Parathyroid adenoma (tissue), 2 donors: ENCODE measurements around the gene CCDC187.

Experiments
- H2AFZ ChIP-seq: fragments of 300-600 bp; sonication (generic); one replicate; pipeline ENCODE4 v1.7.0; 2017; ENCODE audit warnings: antibody characterized with exemption, mild to moderate bottlenecking
- H3K27ac ChIP-seq: fragments of 300-600 bp; sonication (generic); one replicate; pipeline ENCODE4 v1.7.0; 2017
- H3K27me3 ChIP-seq: fragments of 300-600 bp; sonication (generic); one replicate; pipeline ENCODE4 v1.7.0; 2017; ENCODE audit warnings: low read length; ENCODE audit not compliant: control insufficient read depth, insufficient read depth
- H3K36me3 ChIP-seq: fragments of 300-600 bp; sonication (generic); one replicate; pipeline ENCODE4 v1.7.0; 2017; ENCODE audit warnings: low read length; ENCODE audit not compliant: control insufficient read depth, insufficient read depth
- H3K4me1 ChIP-seq: fragments of 300-600 bp; sonication (generic); one replicate; pipeline ENCODE4 v1.7.0; 2017; ENCODE audit warnings: control low read depth
- H3K4me2 ChIP-seq: fragments of 300-600 bp; sonication (generic); one replicate; pipeline ENCODE4 v1.7.0; 2017; ENCODE audit warnings: low read length
- H3K4me3 ChIP-seq: fragments of 300-600 bp; sonication (generic); one replicate; pipeline ENCODE4 v1.7.0; 2017; ENCODE audit warnings: low read depth, low read length
- H3K79me2 ChIP-seq: fragments of 300-600 bp; sonication (generic); one replicate; pipeline ENCODE4 v1.7.0; 2017; ENCODE audit warnings: control low read depth
- H3K9ac ChIP-seq: fragments of 300-600 bp; sonication (generic); one replicate; pipeline ENCODE4 v1.7.0; 2017; ENCODE audit warnings: mild to moderate bottlenecking
- H3K9me3 ChIP-seq: fragments of 300-600 bp; sonication (generic); one replicate; pipeline ENCODE4 v1.7.0; 2017; ENCODE audit warnings: low read length; ENCODE audit not compliant: control insufficient read depth
- TF ChIP-seq, protein P1 (sequence below): fragments of 300-600 bp; sonication (generic); IDR thresholded peaks from one replicate; pipeline ENCODE4 v1.7.0; 2017; ENCODE audit warnings: antibody characterized with exemption, mild to moderate bottlenecking
- donor health status: primary hyperparathyroidism.

CCDC187 gene

DNA sequence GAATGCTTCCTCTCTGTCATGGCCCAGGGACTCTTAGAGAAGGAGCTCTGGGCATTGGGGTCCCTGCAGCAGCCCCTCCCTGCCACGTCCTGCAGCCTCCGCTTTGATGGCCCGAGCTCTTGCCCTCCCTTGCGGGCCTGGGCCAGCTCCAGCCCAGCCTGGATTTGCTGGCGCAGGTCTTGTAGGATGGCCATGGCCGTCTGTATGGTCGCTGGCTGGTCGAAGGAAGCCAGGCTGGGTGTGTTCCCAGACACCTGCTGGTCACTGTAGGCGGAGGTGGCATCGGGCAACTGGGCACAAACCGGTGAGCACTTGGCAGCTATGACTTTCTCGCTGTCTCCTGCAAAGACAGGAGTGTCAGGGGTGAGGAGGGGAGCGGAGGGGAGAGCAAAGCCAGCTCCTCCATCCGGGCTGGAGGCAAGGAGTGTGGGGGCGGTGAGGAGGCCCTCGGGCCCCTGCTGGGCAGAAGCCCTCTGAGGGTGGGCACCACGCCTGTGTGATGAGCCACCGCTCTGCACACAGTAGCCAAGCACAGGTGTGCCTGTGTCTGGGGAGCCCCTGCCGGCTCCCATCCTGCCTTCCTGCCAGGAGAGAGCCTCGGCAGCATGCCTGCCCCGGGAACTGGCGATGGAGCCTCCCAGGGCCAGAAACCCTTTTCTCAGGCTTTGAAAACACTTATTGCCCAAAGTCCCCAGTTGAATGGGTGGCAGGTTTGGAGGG is 12.4 kb downstream of the CCDC187 start:
- Histone ChIP-seq H3K79me2 (no peaks in the 10 kb centered on the region), H3K4me2 (no peak overlapping the region), H3K36me3 (no peaks in the 10 kb centered on the region), H3K4me1 (no peaks in the 10 kb centered on the region), H3K9me3 (no peaks in the 10 kb centered on the region), H3K27me3 (no peaks in the 10 kb centered on the region), H3K4me3 (no peak overlapping the region), H3K9ac (no peak overlapping the region), H2AFZ (no peak overlapping the region), H3K27ac (no peak overlapping the region)
- TF ChIP-seq, protein P1, sequence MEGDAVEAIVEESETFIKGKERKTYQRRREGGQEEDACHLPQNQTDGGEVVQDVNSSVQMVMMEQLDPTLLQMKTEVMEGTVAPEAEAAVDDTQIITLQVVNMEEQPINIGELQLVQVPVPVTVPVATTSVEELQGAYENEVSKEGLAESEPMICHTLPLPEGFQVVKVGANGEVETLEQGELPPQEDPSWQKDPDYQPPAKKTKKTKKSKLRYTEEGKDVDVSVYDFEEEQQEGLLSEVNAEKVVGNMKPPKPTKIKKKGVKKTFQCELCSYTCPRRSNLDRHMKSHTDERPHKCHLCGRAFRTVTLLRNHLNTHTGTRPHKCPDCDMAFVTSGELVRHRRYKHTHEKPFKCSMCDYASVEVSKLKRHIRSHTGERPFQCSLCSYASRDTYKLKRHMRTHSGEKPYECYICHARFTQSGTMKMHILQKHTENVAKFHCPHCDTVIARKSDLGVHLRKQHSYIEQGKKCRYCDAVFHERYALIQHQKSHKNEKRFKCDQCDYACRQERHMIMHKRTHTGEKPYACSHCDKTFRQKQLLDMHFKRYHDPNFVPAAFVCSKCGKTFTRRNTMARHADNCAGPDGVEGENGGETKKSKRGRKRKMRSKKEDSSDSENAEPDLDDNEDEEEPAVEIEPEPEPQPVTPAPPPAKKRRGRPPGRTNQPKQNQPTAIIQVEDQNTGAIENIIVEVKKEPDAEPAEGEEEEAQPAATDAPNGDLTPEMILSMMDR, result no peak

DNA sequence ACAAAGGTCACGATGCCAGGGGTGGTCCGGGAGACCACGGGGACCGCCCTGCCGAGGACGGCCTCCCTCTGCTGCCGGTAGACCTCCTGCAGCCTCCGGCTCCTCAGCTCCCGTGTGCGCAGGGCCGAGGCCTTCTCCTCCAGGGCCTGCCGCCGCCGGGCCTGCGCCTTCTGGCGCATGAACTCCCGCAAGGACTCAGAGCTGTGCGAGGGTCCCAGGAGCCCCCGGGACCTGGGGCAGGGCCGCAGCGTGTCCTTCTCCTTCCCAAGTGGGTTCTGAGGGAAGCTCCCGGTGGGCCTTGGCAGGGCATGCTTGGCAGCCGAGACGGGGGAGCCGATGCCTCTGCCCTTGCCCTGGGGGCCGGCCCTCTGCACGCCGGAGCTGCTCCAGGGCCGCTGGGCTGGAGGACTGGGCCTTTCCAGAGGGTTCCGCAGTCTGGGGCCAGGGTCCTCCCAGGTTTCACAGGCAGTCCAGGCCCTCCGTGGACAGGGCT is 13.3 kb downstream of the CCDC187 start:
- H3K27ac ChIP-seq, result no peak overlapping the region
- H3K4me2 ChIP-seq, result no peak overlapping the region
- no peaks in the 10 kb centered on the region for H3K4me1 ChIP-seq
- no peak overlapping the region for H3K4me3 ChIP-seq
- H3K36me3 ChIP-seq, result no peaks in the 10 kb centered on the region
- no peak overlapping the region for H2AFZ ChIP-seq
- H3K27me3 ChIP-seq, result no peaks in the 10 kb centered on the region
- TF ChIP-seq, protein P1, result no peak
- no peaks in the 10 kb centered on the region for H3K79me2 ChIP-seq
- no peak overlapping the region for H3K9ac ChIP-seq
- no peaks in the 10 kb centered on the region for H3K9me3 ChIP-seq

DNA sequence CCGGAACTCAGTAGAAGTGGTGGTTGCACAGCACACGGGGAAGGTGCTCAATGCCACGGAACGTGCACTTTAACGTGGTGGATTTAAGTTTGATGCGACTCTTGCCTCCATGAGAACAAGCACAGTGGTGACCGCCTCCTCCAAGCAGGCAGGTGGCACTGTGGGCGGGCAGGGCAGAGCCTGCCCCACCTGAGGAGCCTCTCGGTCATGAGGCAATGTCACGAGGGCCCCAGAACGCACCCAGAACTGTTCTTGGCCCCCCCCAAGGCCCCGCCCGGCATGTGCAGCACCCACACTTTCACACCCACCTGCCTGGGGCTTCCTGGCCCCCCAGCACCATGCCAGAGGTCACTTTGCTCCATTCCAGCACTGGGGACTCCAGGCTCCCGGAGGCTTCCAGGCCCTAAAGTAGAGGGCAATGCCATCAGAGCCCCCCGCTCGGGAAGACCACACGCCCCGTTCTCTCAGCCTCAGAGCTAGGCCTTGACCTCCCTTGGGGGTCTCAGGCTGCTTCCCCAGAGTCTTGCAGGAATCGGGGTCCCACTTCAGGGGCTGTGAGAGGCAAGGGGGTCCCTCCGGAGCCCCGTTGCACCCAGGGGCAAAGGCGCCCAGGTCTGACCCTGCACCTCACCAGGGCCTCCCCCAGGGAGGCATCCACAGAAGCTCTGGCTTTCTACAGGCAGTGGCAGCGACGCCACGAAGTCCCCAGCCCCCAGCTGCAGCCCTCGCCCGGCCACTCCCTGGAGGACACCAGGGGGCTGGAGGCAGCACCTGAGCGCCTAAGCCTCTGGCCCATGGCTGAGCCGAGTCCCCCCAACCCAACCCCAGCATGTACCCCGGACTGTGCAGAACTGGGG is 14.0 kb downstream of the CCDC187 start:
- Histone ChIP-seq H3K9ac (no peak overlapping the region), H3K4me1 (no peaks in the 10 kb centered on the region), H3K27me3 (no peaks in the 10 kb centered on the region), H3K4me3 (no peak overlapping the region), H3K9me3 (no peaks in the 10 kb centered on the region), H3K27ac (no peak overlapping the region), H3K79me2 (no peaks in the 10 kb centered on the region), H3K36me3 (no peaks in the 10 kb centered on the region), H3K4me2 (no peak overlapping the region), H2AFZ (no peak overlapping the region)
- TF ChIP-seq, protein P1, result no peak

DNA sequence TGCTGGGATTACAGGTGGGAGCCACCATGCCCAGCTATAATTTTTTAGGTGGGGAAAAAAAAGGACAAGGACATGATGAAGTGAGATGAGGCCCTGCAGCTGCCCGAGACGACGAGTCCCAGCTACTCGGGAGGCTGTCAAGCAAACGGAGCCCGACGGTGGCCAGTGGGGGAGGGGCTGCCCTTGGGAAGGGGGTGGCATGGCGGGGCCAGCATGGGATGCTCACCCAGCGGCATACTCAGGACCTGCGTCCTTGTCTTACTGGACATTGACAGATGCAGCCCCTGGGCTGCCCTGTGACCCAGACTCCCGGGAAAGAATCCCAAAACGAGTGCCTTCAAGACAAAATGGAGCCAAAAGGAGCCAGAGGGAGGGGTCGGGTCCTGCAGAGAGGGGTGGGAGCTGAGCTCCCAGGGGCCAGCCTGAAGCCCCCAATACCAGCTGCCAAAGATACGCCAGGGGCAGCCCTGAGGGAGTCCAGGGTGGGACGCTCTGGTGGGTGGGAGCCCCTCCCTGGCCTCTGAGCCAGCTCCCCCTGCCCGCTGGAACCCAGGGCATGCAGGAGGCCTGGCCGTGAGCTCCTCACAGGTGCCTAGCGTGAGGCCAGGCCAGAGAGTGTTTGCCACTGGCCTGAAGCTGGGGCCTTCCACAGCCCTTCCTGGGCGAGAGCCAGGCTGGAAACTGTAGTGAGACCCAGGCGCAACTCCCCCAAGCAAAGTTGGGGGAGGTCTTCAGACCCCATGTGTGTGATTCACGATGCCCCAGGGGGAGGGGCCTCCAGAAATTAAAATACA is 15.7 kb downstream of the CCDC187 start:
- TF ChIP-seq, protein P1, result no peak
- no peak overlapping the region for H3K9ac ChIP-seq
- no peaks in the 10 kb centered on the region for H3K27me3 ChIP-seq
- no peak overlapping the region for H2AFZ ChIP-seq
- H3K4me3 ChIP-seq, result no peak overlapping the region
- H3K4me2 ChIP-seq, result no peak overlapping the region
- peaks cover 4% of the 10 kb centered on the region for H3K4me1 ChIP-seq
- H3K9me3 ChIP-seq, result no peaks in the 10 kb centered on the region
- H3K79me2 ChIP-seq, result no peaks in the 10 kb centered on the region
- no peak overlapping the region for H3K27ac ChIP-seq
- H3K36me3 ChIP-seq, result no peaks in the 10 kb centered on the region
